GM12878 (cell line): ENCODE results near the gene NXN. TPM values are rescaled to one million over a fixed set of nuclear protein-coding genes. Genes with fewer than 3 reads are reported as not detected.

Source experiments
- ATAC-seq: fragments of 200-7000 bp; cut with Tn5 transposase; 3 replicates; pipeline ENCODE4 v1.9.1; 2020; ENCODE audit warnings: mild to moderate bottlenecking, moderate library complexity
- BruUV-seq: library from RNA; stranded (reverse); fragments of 400-500 nt; replicated peaks from 2 replicates; lab custom pipeline; 2021; lab: Mats Ljungman, UMichigan
- CTCF ChIA-PET: fragments of 300-600 bp; sonication (Branson Sonifier 250); formaldehyde crosslinking; extraction: SDS; loops from one replicate; lab custom pipeline; 2021; ENCODE audit warnings: inconsistent platforms; lab: Yijun Ruan, JAX
- POLR2A ChIA-PET: fragments of 350-600 bp; formaldehyde crosslinking; extraction: SDS; loops from one replicate; lab custom pipeline; 2021; ENCODE audit warnings: inconsistent platforms; lab: Charles Lee
- RAD21 ChIA-PET: fragments of 300-600 bp; sonication (Branson Sonifier 250); formaldehyde crosslinking; loops from one replicate; lab custom pipeline; 2023; ENCODE audit warnings: antibody characterized with exemption; ENCODE audit not compliant: unreplicated experiment; lab: Charles Lee
- SMC1A ChIA-PET: fragments of 300-600 bp; sonication (Branson Sonifier 250); formaldehyde crosslinking; loops from one replicate; lab custom pipeline; 2023; ENCODE audit not compliant: unreplicated experiment, uncharacterized antibody; lab: Charles Lee
- DNase-seq: peaks from one replicate; pipeline ENCODE4 v3.0.0-alpha.2; 2011; ENCODE audit warnings: low read depth, low spot score
- FAIRE-seq: peaks from 3 replicates; lab custom pipeline; 2011; peaks lifted over from hg19 to GRCh38; lab: Jason Lieb, UNC
- H2AFZ ChIP-seq: 2 replicates; pipeline ENCODE4 v1.6.0; 2011; ENCODE audit warnings: low read depth, low read length, control low read depth; ENCODE audit not compliant: control insufficient read depth
- H3K27ac ChIP-seq: 2 replicates; pipeline ENCODE4 v1.5.1; 2011; ENCODE audit warnings: control low read depth; ENCODE audit not compliant: control insufficient read depth, insufficient read depth
- H3K27me3 ChIP-seq, 2 experiments: replicated peaks in 1 of 2; 2 replicates each; pipeline versions ENCODE4 v1.6.0 to v1.6.1; 2011; ENCODE audit warnings: low read length in 1 of 2; ENCODE audit not compliant: control insufficient read depth in 2 of 2, insufficient read depth in 2 of 2
- H3K36me3 ChIP-seq, 2 experiments: 2 replicates each; pipeline ENCODE4 v1.5.1; 2011; ENCODE audit warnings: low read length in 1 of 2; ENCODE audit not compliant: control insufficient read depth in 2 of 2, insufficient read depth in 2 of 2
- H3K4me1 ChIP-seq: 2 replicates; pipeline ENCODE4 v1.6.1; 2011; ENCODE audit warnings: mild to moderate bottlenecking, low read length, moderate library complexity, mixed read lengths; ENCODE audit not compliant: control insufficient read depth, insufficient read depth
- H3K4me2 ChIP-seq: 2 replicates; pipeline ENCODE4 v1.6.0; 2011; ENCODE audit warnings: control low read depth; ENCODE audit not compliant: control insufficient read depth, insufficient read depth
- H3K4me3 ChIP-seq: fragments of 200-600 bp; sonication (generic); 2 replicates; pipeline ENCODE4 v1.5.1; 2016
- H3K79me2 ChIP-seq: 2 replicates; pipeline ENCODE4 v1.6.0; 2011; ENCODE audit warnings: low read length; ENCODE audit not compliant: control insufficient read depth, insufficient read depth
- H3K9ac ChIP-seq: 2 replicates; pipeline ENCODE4 v1.8.0; 2011; ENCODE audit warnings: low read length, control low read depth, mixed read lengths; ENCODE audit not compliant: control insufficient read depth, insufficient read depth
- H3K9me3 ChIP-seq: replicated peaks from 3 replicates; pipeline ENCODE4 v1.5.1; 2011; ENCODE audit warnings: mild to moderate bottlenecking, low read length; ENCODE audit not compliant: control insufficient read depth, insufficient read depth
- H4K20me1 ChIP-seq: 2 replicates; pipeline ENCODE4 v1.6.0; 2011; ENCODE audit not compliant: control insufficient read depth, insufficient read depth
- ATF7 ChIP-seq: fragments of 450-650 bp; IDR thresholded peaks from 2 replicates; pipeline ENCODE4 v1.6.1; 2016; ENCODE audit warnings: low read depth, mild to moderate bottlenecking
- BACH1 ChIP-seq: fragments of 450-650 bp; IDR thresholded peaks from 2 replicates; pipeline ENCODE4 v1.6.1; 2017; ENCODE audit warnings: mild to moderate bottlenecking, borderline replicate concordance
- BCL11A ChIP-seq: IDR thresholded peaks from 2 replicates; pipeline ENCODE4 v1.6.1; 2011; ENCODE audit warnings: low read depth, low read length
- CBX5 ChIP-seq: sonication (generic); IDR thresholded peaks from 2 replicates; pipeline ENCODE4 v1.6.1; 2016; ENCODE audit warnings: low read depth, moderate library complexity, mild to moderate bottlenecking, inconsistent platforms
- CUX1 ChIP-seq: IDR thresholded peaks from 2 replicates; pipeline ENCODE4 v1.6.1; 2012; ENCODE audit warnings: improper control_type of control experiment, low read depth, low read length; ENCODE audit not compliant: insufficient replicate concordance
- E4F1 ChIP-seq: fragments of 450-650 bp; IDR thresholded peaks from 2 replicates; pipeline ENCODE4 v1.6.1; 2018; ENCODE audit warnings: borderline replicate concordance, mild to moderate bottlenecking; ENCODE audit not compliant: partially characterized antibody
- ESRRA ChIP-seq: IDR thresholded peaks from 2 replicates; pipeline ENCODE4 v1.6.1; 2012; ENCODE audit warnings: mild to moderate bottlenecking, low read length, improper control_type of control experiment
- JUNB ChIP-seq: IDR thresholded peaks from 2 replicates; pipeline ENCODE4 v1.6.1; 2016; ENCODE audit warnings: antibody characterized with exemption, mild to moderate bottlenecking
- MXI1 ChIP-seq: fragments of 150-350 bp; IDR thresholded peaks from 2 replicates; pipeline ENCODE4 v1.6.1; 2011; ENCODE audit warnings: low read depth, mild to moderate bottlenecking, inconsistent platforms, low read length, improper control_type of control experiment
- POU2F2 ChIP-seq: IDR thresholded peaks from 3 replicates; pipeline ENCODE4 v1.6.1; 2011; ENCODE audit warnings: low read depth, mild to moderate bottlenecking, low read length, borderline replicate concordance
- RAD21 ChIP-seq: IDR thresholded peaks from 2 replicates; pipeline ENCODE4 v1.6.1; 2011; ENCODE audit warnings: mild to moderate bottlenecking, low read depth, low read length, moderate library complexity; ENCODE audit not compliant: insufficient read depth
- RAD51 ChIP-seq: fragments of 450-650 bp; IDR thresholded peaks from 2 replicates; pipeline ENCODE4 v1.6.1; 2016; ENCODE audit warnings: moderate library complexity, mild to moderate bottlenecking, inconsistent platforms
- RBBP5 ChIP-seq: fragments of 200-600 bp; sonication (generic); conservative IDR thresholded peaks from 2 replicates; pipeline ENCODE4 v1.6.1; 2016
- RCOR1 ChIP-seq: conservative IDR thresholded peaks from 2 replicates; pipeline ENCODE4 v1.6.1; 2012; ENCODE audit warnings: low read depth, low read length, improper control_type of control experiment
- RELA ChIP-seq: fragments of 450-650 bp; IDR thresholded peaks from 2 replicates; pipeline ENCODE4 v1.8.0; 2014; ENCODE audit warnings: borderline replicate concordance; ENCODE audit not compliant: partially characterized antibody
- SREBF1 ChIP-seq: IDR thresholded peaks from 2 replicates; pipeline ENCODE4 v1.6.1; 2012; ENCODE audit warnings: mild to moderate bottlenecking, low read length
- SREBF2 ChIP-seq: IDR thresholded peaks from 2 replicates; pipeline ENCODE4 v1.6.1; 2012; ENCODE audit warnings: mild to moderate bottlenecking, low read length
- USF2 ChIP-seq: IDR thresholded peaks from 2 replicates; pipeline ENCODE4 v1.6.1; 2011; ENCODE audit warnings: low read depth, low read length, improper control_type of control experiment, borderline replicate concordance
- ZNF274 ChIP-seq: IDR thresholded peaks from one replicate; pipeline ENCODE4 v1.8.0; 2011; ENCODE audit not compliant: insufficient read length, insufficient read depth
- WGBS: methylation state at CpG from one replicate; pipeline ENCODE4 v1.1.6; 2016; ENCODE audit warnings: low lambda C conversion rate; ENCODE audit not compliant: insufficient replicate concordance, insufficient coverage; ENCODE audit errors: missing lambda C conversion rate; 5-methylcytosine and 5-hydroxymethylcytosine counted together
- in situ Hi-C: fragments of 300-500 bp; cut with MboI; formaldehyde crosslinking; loops from 9 replicates; pipeline ENCODE4 v1.14.3; 2018; ENCODE audit warnings: mixed read lengths
- intact Hi-C: fragments of 100-400 bp; cut with micrococcal nuclease; formaldehyde crosslinking; loops from one replicate; pipeline ENCODE4 v1.14.2; 2022; ENCODE audit not compliant: unreplicated experiment
- polyA plus RNA-seq, 11 experiments: library from polyadenylated mRNA; depleted of rRNA in 4 of 11; unstranded in 6 of 11; stranded (reverse) in 5 of 11; fragments of >200 nt; fragmentation: Nextera tagmentation in 4 of 11; fragmentation: Illumina TruSeq in 1 of 11; extraction: Ambion mirVana in 4 of 11; extraction: Trizol in 1 of 11; gene quantifications; 1 replicate in 1 of 11; 2 replicates in 10 of 11; pipeline versions ENCODE4 v1.2.1 to v1.2.3, GENCODE V29; 2011 to 2016; ENCODE audit warnings: inconsistent platforms in 2 of 11, missing spikeins in 2 of 11, low read depth in 1 of 11
- total RNA-seq, 4 experiments: library from RNA; depleted of rRNA in 3 of 4; stranded (reverse); fragments of >200 nt in 3 of 4; fragmentation: Illumina TruSeq in 1 of 4; extraction: Trizol in 1 of 4; gene quantifications; 2 replicates each; pipeline versions ENCODE4 v1.2.1 to v1.2.3, GENCODE V29; 2013 to 2021

The NXN gene
- total and polyA plus RNA-seq, 10 of the 15 experiments (the other 5 are each of a cell fraction or from before 2014, with no cell fraction given), result 0.04 to 1.2 (median 0.30) TPM

GRCh38 chr17:784143-784542 is 195.4 kb downstream of the NXN start:
- RAD21 ChIA-PET, result no interaction called here
- POLR2A ChIA-PET, result no interaction called here
- CTCF ChIA-PET, result no interaction called here
- Histone ChIP-seq H3K4me2 (peak overlapping the region; percentile 66), H3K27ac (no peak overlapping the region), H3K9me3 (no peaks in the 10 kb centered on the region), H3K4me1 (peaks cover 10% of the 10 kb centered on the region), H3K79me2 (peaks cover 41% of the 10 kb centered on the region), H3K9ac (no peak overlapping the region), H3K27me3 (no peaks in the 10 kb centered on the region), H3K36me3 (peaks cover 2 to 9% of the 10 kb centered on the region in 2 experiments; a peak in 3 of 4 replicates), H2AFZ (no peak overlapping the region), H3K4me3 (0 out of 2 replicates have a peak overlapping the region, but pooled peaks have one; percentile 89), H4K20me1 (no peaks in the 10 kb centered on the region)
- no TSS peak for BruUV-seq
- WGBS, result 24% methylated on average over 3 of the region's 3 CpGs
- no peak for DNase-seq
- in situ Hi-C loops (no loop called here), intact Hi-C loops (loop anchor here (5.0 kb wide), 2 partner anchors 52 to 213 kb away; partner anchors contain the start of genes TIMM22 and TLCD3A)
- FAIRE-seq, result peak; percentile 27
- no peak for ATAC-seq
- SMC1A ChIA-PET, result no interaction called here
- TF ChIP-seq ZNF274 (no peak), RELA (no peak), RAD21 (no peak), RAD51 (no peak), POU2F2 (no peak), SREBF2 (no peak), ATF7 (no peak), RCOR1 (no peak), SREBF1 (no peak), MXI1 (no peak), CUX1 (no peak), E4F1 (no peak), RBBP5 (no peak), BCL11A (no peak), ESRRA (no peak), JUNB (no peak), BACH1 (no peak), USF2 (no peak), CBX5 (no peak)
